PC-9 (cell line): ENCODE results near the gene RAB36. TPM values are rescaled to one million over a fixed set of nuclear protein-coding genes. Genes with fewer than 3 reads are reported as not detected.
A peak's percentile ranks its signal among the peaks of the same experiment; 100 is the strongest.

Experiments
- BruUV-seq: library from RNA; stranded (reverse); fragments of 400-500 nt; replicated peaks from 2 replicates; lab custom pipeline; 2021; lab: Mats Ljungman, UMichigan
- CTCF ChIA-PET: fragments of 300-600 bp; sonication (Branson Sonifier 250); formaldehyde crosslinking; loops from one replicate; lab custom pipeline; 2022; ENCODE audit warnings: antibody characterized with exemption; lab: Charles Lee
- POLR2A ChIA-PET: fragments of 300-600 bp; sonication (Branson Sonifier 250); formaldehyde crosslinking; loops from one replicate; lab custom pipeline; 2022; ENCODE audit warnings: antibody characterized with exemption; ENCODE audit not compliant: unreplicated experiment; lab: Charles Lee
- DNase-seq, 2 experiments: peaks; one replicate each; pipeline versions ENCODE4 v3.0.0 to v3.0.0-alpha.2; 2015 to 2022; ENCODE audit warnings: mixed read lengths in 1 of 2
- H2AFZ ChIP-seq: fragments of 200-600 bp; sonication (generic); 2 replicates; pipeline ENCODE4 v1.8.1; 2017; ENCODE audit warnings: antibody characterized with exemption
- H3F3A ChIP-seq: fragments of 200-600 bp; sonication (generic); 2 replicates; pipeline ENCODE4 v1.8.1; 2017; ENCODE audit warnings: antibody characterized with exemption, mild to moderate bottlenecking, low read depth; ENCODE audit not compliant: insufficient read depth
- H3K27ac ChIP-seq: fragments of 200-600 bp; sonication (generic); 2 replicates; pipeline ENCODE4 v1.6.1; 2016; ENCODE audit warnings: mixed run types
- H3K27me3 ChIP-seq: fragments of 200-600 bp; sonication (generic); 2 replicates; pipeline ENCODE4 v1.6.1; 2016; ENCODE audit warnings: low read depth, mixed run types; ENCODE audit not compliant: insufficient read depth
- H3K36me3 ChIP-seq: fragments of 200-600 bp; sonication (generic); 2 replicates; pipeline ENCODE4 v1.6.1; 2016; ENCODE audit warnings: low read depth, mixed run types
- H3K4me1 ChIP-seq: fragments of 200-600 bp; sonication (generic); replicated peaks from 2 replicates; pipeline ENCODE4 v1.6.1; 2016; ENCODE audit warnings: mixed run types; ENCODE audit not compliant: insufficient read depth
- H3K4me2 ChIP-seq: fragments of 200-600 bp; sonication (generic); 2 replicates; pipeline ENCODE4 v1.6.1; 2017; ENCODE audit warnings: mixed run types
- H3K4me3 ChIP-seq: fragments of 200-600 bp; sonication (generic); 2 replicates; pipeline ENCODE4 v1.6.1; 2016; ENCODE audit warnings: mixed run types
- H3K79me2 ChIP-seq: fragments of 200-600 bp; sonication (generic); 2 replicates; pipeline ENCODE4 v1.6.1; 2017; ENCODE audit warnings: low read depth, mixed run types
- H3K9me2 ChIP-seq: fragments of 200-600 bp; sonication (generic); 2 replicates; pipeline ENCODE4 v1.8.1; 2017; ENCODE audit warnings: mild to moderate bottlenecking; ENCODE audit not compliant: insufficient read depth
- H3K9me3 ChIP-seq: fragments of 200-600 bp; sonication (generic); 2 replicates; pipeline ENCODE4 v1.8.1; 2016; ENCODE audit warnings: low read depth; ENCODE audit not compliant: insufficient read depth
- H4K20me1 ChIP-seq: fragments of 200-600 bp; sonication (generic); 2 replicates; pipeline ENCODE4 v1.8.1; 2017; ENCODE audit not compliant: insufficient read depth
- EZH2 ChIP-seq: fragments of 200-600 bp; sonication (generic); IDR thresholded peaks from 2 replicates; pipeline ENCODE4 v1.8.0; 2017; ENCODE audit warnings: antibody characterized with exemption, low read depth
- intact Hi-C: fragments of 100-400 bp; cut with micrococcal nuclease; formaldehyde crosslinking; loops from one replicate; pipeline ENCODE4 v1.10.0; 2022; ENCODE audit not compliant: unreplicated experiment
- total RNA-seq: library from RNA; stranded (reverse); gene quantifications from 2 replicates; pipeline ENCODE4 v1.2.3, GENCODE V29; 2021
- TF ChIP-seq, protein P1 (sequence below): fragments of 200-600 bp; sonication (generic); conservative IDR thresholded peaks from 2 replicates; pipeline ENCODE4 v1.6.1; 2017; ENCODE audit warnings: mixed run types, antibody characterized with exemption, mild to moderate bottlenecking, moderate library complexity

RAB36 gene
- total RNA-seq, 1 experiment from 2014 or later = 6.8 TPM

GRCh38 chr22:23128269-23129108, 16.8 kb upstream of the RAB36 start:
- no peaks in the 10 kb centered on the region for H3K4me1 ChIP-seq
- H3K79me2 ChIP-seq = no peaks in the 10 kb centered on the region
- H3K4me2 ChIP-seq = no peak overlapping the region
- H3K27me3 ChIP-seq = peaks cover 26% of the 10 kb centered on the region
- no peak overlapping the region for H3K27ac ChIP-seq
- DNase-seq = peak in 1 of 2 experiments; percentile 53
- H2AFZ ChIP-seq = no peak overlapping the region
- TF ChIP-seq EZH2 = no peak
- TF ChIP-seq, protein P1, sequence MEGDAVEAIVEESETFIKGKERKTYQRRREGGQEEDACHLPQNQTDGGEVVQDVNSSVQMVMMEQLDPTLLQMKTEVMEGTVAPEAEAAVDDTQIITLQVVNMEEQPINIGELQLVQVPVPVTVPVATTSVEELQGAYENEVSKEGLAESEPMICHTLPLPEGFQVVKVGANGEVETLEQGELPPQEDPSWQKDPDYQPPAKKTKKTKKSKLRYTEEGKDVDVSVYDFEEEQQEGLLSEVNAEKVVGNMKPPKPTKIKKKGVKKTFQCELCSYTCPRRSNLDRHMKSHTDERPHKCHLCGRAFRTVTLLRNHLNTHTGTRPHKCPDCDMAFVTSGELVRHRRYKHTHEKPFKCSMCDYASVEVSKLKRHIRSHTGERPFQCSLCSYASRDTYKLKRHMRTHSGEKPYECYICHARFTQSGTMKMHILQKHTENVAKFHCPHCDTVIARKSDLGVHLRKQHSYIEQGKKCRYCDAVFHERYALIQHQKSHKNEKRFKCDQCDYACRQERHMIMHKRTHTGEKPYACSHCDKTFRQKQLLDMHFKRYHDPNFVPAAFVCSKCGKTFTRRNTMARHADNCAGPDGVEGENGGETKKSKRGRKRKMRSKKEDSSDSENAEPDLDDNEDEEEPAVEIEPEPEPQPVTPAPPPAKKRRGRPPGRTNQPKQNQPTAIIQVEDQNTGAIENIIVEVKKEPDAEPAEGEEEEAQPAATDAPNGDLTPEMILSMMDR = peak; percentile 81
- CTCF ChIA-PET = no interaction called here
- H3K9me2 ChIP-seq = no peaks in the 10 kb centered on the region
- no peaks in the 10 kb centered on the region for H3K9me3 ChIP-seq
- no peak overlapping the region for H3K4me3 ChIP-seq
- H4K20me1 ChIP-seq = no peaks in the 10 kb centered on the region
- intact Hi-C loops = loop anchor here (1.0 to 10.0 kb wide), 3 partner anchors 169 to 544 kb away; no protein-coding TSS in a partner anchor
- POLR2A ChIA-PET = no interaction called here
- no peaks in the 10 kb centered on the region for H3K36me3 ChIP-seq
- H3F3A ChIP-seq = no peaks in the 10 kb centered on the region
- no TSS peak for BruUV-seq

DNA sequence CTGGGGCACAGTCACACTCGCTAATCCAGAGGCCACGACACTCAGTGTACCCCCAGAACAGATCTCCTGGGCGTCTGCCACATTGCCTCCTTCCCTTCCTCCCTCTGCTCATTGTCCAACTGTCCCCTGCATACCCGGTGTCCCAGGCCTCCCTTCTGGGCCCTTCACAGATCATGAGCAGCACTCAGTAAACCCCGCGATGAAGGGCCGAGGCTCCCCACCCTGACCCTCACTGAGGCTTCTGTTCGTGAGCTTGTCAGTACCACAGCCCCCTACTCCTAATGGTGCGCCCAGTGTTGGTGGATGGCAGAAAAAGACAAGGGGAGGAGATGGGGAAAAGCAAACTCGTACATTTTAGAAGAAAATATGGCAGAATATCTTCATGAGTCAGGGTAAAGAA, 16.1 kb upstream of the RAB36 start:
- DNase-seq = no peak
- Histone ChIP-seq H3K79me2 (no peaks in the 10 kb centered on the region), H3K36me3 (no peaks in the 10 kb centered on the region), H4K20me1 (no peaks in the 10 kb centered on the region), H3K9me3 (no peaks in the 10 kb centered on the region), H3K9me2 (no peaks in the 10 kb centered on the region), H2AFZ (no peak overlapping the region), H3F3A (no peaks in the 10 kb centered on the region), H3K4me2 (no peak overlapping the region), H3K27ac (no peak overlapping the region), H3K4me3 (no peak overlapping the region), H3K4me1 (no peaks in the 10 kb centered on the region), H3K27me3 (peaks cover 21% of the 10 kb centered on the region)
- intact Hi-C loops = loop anchor here (5.0 to 10.0 kb wide), 2 partner anchors 258 to 544 kb away; no protein-coding TSS in a partner anchor
- ChIA-PET CTCF (no interaction called here), POLR2A (no interaction called here)
- TF ChIP-seq EZH2 = no peak
- TF ChIP-seq, protein P1 = no peak
- BruUV-seq = no TSS peak

- BruUV-seq = no TSS peak
Observed at GRCh38 chr22:23130697-23131096, 14.6 kb upstream of the RAB36 start.

More at GRCh38 chr22:23130697-23131096, 14.6 kb upstream of the RAB36 start:
- no peak overlapping the region for H2AFZ ChIP-seq
- ChIA-PET CTCF (interaction anchor here (0.6 kb wide), 1 partner anchor 176 kb away, joined by 4 read pairs; no protein-coding TSS in a partner anchor), POLR2A (no interaction called here)
- H3K27ac ChIP-seq = no peak overlapping the region
- H3K79me2 ChIP-seq = no peaks in the 10 kb centered on the region
- no peaks in the 10 kb centered on the region for H3F3A ChIP-seq
- no peaks in the 10 kb centered on the region for H3K4me1 ChIP-seq
- intact Hi-C loops = no loop called here
- no peaks in the 10 kb centered on the region for H3K9me2 ChIP-seq
- H4K20me1 ChIP-seq = no peaks in the 10 kb centered on the region
- peaks cover 15% of the 10 kb centered on the region for H3K27me3 ChIP-seq
- no peak overlapping the region for H3K4me3 ChIP-seq
- TF ChIP-seq, protein P1 = no peak
- no peak for TF ChIP-seq EZH2
- H3K4me2 ChIP-seq = no peak overlapping the region
- no peaks in the 10 kb centered on the region for H3K36me3 ChIP-seq
- DNase-seq = no peak
- H3K9me3 ChIP-seq = no peaks in the 10 kb centered on the region
